Measurements from ENCODE around the gene CARD11.
A peak's percentile ranks its signal among the peaks of the same experiment; 100 is the strongest.

The CARD11 gene

DNA sequence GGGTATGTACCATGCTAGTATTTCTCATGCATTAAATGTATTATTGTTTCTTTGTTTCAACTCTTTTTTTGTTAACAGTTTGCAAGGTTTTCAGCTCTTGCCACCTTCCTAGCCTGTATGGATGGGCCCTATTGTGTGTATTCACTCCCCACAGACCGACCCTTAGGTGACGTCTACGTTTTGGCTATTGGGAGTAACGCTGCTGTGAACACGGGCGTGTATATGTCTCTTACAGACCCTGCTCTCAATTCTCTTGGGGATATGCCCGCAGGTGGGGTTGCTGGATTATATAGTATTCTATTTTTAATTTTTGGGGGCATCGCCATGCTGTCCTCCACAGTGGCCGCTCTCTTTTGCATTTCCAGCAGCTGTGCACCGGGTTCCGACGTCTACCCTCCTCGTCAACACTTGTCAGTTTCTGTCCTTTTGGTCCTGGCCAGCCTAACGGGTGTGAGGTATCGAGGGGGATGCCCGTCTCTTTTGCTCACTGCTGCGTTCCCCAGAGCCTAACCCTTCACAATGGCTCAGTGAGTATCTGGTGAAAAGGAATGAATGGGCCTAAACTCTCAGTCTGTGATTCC lies 135.5 kb downstream of the CARD11 start:
- no peaks in the 10 kb centered on the region for H3K9me3 Mint-ChIP-seq (ENCODE audit: low read depth)
- H3K27ac Mint-ChIP-seq = no peak overlapping the region
- H3K4me3 Mint-ChIP-seq = no peak overlapping the region
- H3K4me1 Mint-ChIP-seq (ENCODE audit: low read depth) = no peaks in the 10 kb centered on the region
- H3K27me3 Mint-ChIP-seq = no peaks in the 10 kb centered on the region
- H3K36me3 Mint-ChIP-seq = peaks cover 15% of the 10 kb centered on the region

DNA sequence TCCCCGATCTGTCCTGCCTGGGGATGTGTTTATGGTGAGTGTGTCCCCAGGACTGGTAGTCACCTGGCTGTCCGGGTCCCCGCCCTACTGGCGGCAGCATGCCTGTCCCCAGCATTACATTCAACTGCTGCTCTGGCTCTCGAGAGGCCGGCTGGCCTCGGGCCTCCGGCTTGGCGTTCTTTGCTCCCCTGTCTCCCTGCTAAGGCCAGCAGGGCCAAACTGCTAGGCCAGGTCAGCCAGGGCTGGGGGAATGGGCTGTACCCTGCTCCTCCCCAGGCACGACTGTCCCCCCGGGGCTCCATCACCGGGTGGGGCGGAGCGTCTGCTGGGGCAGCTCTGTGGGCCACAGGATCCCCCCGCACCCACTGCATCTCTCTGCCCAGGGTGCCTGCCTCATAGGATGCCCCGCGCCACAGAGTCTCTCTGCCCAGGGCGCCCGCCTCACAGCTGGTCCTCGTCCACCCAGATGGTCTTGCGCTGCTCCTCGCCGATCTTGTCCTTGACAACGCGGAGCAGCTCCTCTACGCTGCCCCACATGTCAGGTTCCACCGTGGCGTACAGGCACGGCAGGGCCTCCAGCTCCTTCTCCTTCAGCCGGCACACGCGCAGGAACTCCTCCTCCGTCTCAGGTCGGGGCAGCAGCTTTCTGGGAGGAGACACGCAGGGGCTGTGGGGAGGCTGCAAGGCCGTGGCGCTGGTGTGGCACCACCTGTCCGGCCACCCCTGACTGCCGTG lies 137.3 kb downstream of the CARD11 start:
- no peak overlapping the region for H3K27ac Mint-ChIP-seq
- no peaks in the 10 kb centered on the region for H3K4me1 Mint-ChIP-seq (ENCODE audit: low read depth)
- peaks cover 15% of the 10 kb centered on the region for H3K36me3 Mint-ChIP-seq
- no peak overlapping the region for H3K4me3 Mint-ChIP-seq
- H3K27me3 Mint-ChIP-seq = no peaks in the 10 kb centered on the region
- H3K9me3 Mint-ChIP-seq (ENCODE audit: low read depth) = no peaks in the 10 kb centered on the region

DNA sequence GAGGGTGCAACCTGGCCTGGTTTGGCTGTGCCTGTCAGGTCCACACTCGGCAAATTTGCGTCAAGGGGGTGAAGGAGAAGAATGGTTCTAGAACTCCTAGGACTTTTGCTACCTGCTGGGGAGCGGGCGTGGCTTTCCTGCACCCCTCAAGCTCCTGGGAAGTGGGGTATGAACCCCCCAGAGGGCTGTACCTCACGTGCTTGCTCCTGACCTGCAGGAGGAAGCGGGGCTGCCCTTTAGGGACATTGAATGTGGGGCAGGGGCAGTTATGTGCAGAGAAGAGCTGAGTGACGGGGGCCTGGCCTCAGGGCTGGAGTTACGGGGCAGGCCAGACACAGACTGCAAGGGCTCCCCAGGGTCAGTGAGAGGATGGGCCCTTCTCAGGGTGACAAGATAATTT lies 138.2 kb downstream of the CARD11 start:
- Mint-ChIP-seq H3K36me3 (peaks cover 17% of the 10 kb centered on the region), H3K27ac (no peak overlapping the region), H3K27me3 (no peaks in the 10 kb centered on the region)

DNA sequence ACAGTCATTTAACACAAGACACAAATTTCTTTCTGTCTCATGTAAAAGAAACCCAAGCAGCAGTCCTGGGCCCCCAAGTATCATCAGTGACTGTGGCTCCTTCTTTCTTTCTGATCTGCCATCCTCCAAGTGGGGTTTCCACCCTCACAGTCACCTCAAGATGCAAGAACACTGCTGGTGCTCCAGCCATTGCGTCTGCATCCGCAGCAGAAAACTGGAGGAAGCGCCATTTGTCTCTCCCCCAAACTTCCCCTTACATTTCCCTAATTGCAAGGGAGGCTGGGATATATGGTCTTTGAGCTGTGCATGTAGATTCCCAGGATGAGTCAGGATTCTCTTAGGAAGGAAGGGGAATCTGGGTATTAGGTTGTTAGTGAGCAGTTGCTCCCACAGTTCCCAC lies 138.6 kb downstream of the CARD11 start:
- Mint-ChIP-seq H3K27me3 (no peaks in the 10 kb centered on the region), H3K36me3 (peaks cover 17% of the 10 kb centered on the region), H3K4me1 (ENCODE audit: low read depth) (peaks cover 2% of the 10 kb centered on the region), H3K9me3 (ENCODE audit: low read depth) (no peaks in the 10 kb centered on the region), H3K4me3 (no peak overlapping the region), H3K27ac (no peak overlapping the region)

More for the DNA sequence above, 138.2 kb downstream of the CARD11 start:
- no peaks in the 10 kb centered on the region for H3K9me3 Mint-ChIP-seq (ENCODE audit: low read depth)
- H3K4me1 Mint-ChIP-seq (ENCODE audit: low read depth) = peaks cover 2% of the 10 kb centered on the region
- no peak overlapping the region for H3K4me3 Mint-ChIP-seq

DNA sequence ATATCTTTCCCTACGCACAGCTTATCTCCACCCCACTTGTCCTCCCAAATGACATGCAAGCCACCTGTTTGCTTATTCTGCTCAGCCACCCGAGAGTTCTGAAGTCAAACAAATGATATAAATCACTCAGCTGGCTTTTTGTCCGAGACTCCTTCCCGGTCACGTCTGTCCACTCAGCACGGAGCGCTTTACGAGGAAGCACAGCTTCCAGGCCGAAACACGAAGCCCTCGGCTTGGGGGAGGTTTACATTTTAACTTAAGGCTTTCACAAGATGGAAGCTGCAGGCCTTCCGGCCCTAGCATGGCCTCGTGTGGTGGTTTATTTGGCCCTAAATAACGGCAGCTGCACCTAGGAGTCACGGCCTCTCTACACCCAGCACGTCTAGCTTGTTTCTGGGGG lies 139.5 kb downstream of the CARD11 start:
- Mint-ChIP-seq H3K9me3 (ENCODE audit: low read depth) (no peaks in the 10 kb centered on the region), H3K27me3 (no peaks in the 10 kb centered on the region), H3K27ac (no peak overlapping the region), H3K4me1 (ENCODE audit: low read depth) (peaks cover 2% of the 10 kb centered on the region), H3K36me3 (peaks cover 17% of the 10 kb centered on the region), H3K4me3 (no peak overlapping the region)

DNA sequence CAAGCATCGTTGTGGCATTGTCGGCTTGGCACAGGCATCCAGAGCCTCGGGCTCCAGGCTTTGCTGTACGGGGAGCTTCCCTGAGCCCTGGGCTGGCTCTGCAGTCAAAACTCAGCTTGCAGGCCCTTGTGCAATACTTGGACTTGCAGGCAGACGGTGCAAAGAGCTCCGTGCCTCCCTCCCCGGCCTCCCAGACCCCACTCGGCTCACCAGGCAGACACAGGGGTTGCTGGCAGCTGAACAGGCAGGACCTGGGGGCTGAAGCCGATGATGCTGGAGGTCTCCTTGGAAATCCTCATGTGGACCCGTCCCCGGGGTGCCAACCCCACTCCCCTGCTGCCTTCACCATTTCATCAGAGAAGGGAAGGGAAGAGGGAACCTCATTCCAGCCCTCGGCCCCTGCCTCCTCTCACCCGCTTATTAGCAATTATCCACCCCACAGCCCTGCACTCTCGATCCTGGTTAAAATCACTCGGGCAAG lies 139.9 kb downstream of the CARD11 start:
- H3K27ac Mint-ChIP-seq = no peak overlapping the region
- peaks cover 17% of the 10 kb centered on the region for H3K36me3 Mint-ChIP-seq
- H3K4me1 Mint-ChIP-seq (ENCODE audit: low read depth) = peaks cover 2% of the 10 kb centered on the region
- no peak overlapping the region for H3K4me3 Mint-ChIP-seq
- H3K9me3 Mint-ChIP-seq (ENCODE audit: low read depth) = no peaks in the 10 kb centered on the region
- no peaks in the 10 kb centered on the region for H3K27me3 Mint-ChIP-seq

DNA sequence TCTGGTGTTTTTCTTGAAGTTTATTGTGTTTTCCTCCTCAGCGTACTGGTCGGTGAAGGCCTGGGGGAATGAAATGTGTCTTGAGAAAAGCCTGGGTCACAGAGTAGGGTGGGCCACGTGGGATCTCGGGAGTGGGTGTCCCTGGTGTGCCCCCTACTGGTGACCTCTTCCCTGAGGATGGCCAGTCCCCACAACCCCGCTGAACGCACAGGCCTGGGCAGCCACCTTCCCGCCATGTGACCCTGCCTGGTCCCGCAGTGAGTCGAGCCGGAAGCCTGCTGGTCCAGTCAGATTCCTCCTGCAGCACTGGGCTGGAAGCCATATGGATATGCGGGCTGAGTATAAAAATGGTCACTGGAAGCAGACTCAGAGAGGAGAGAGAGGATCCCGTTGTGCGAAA lies 146.6 kb downstream of the CARD11 start:
- no peaks in the 10 kb centered on the region for H3K9me3 Mint-ChIP-seq (ENCODE audit: low read depth)
- H3K36me3 Mint-ChIP-seq = peaks cover 2% of the 10 kb centered on the region
- no peak overlapping the region for H3K4me3 Mint-ChIP-seq
- no peak overlapping the region for H3K27ac Mint-ChIP-seq
- no peaks in the 10 kb centered on the region for H3K27me3 Mint-ChIP-seq
- H3K4me1 Mint-ChIP-seq (ENCODE audit: low read depth) = peaks cover 23% of the 10 kb centered on the region

DNA sequence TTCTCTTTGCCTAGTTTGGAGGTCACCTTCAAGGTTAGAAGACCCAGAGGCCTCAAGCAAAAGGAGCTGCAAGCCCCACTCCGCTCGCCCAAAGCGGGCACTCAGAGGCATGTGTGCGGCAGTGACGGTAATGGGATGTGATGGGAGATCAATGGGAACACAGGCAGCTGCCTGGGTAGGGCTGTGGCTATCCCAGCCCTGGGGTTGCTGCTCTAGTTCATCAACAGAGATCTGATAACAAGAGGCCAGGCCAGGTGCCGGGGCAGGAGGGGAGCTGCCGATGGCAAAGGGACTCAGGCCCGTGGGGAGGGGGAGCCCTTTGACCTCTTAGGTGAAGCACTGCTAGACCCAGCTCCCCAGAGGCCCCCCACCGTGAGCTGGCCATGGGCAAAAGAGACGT lies 147.5 kb downstream of the CARD11 start:
- Mint-ChIP-seq H3K36me3 (peaks cover under 1% of the 10 kb centered on the region), H3K9me3 (ENCODE audit: low read depth) (no peaks in the 10 kb centered on the region), H3K4me3 (no peak overlapping the region), H3K27me3 (no peaks in the 10 kb centered on the region), H3K4me1 (ENCODE audit: low read depth) (peaks cover 22% of the 10 kb centered on the region), H3K27ac (no peak overlapping the region)

DNA sequence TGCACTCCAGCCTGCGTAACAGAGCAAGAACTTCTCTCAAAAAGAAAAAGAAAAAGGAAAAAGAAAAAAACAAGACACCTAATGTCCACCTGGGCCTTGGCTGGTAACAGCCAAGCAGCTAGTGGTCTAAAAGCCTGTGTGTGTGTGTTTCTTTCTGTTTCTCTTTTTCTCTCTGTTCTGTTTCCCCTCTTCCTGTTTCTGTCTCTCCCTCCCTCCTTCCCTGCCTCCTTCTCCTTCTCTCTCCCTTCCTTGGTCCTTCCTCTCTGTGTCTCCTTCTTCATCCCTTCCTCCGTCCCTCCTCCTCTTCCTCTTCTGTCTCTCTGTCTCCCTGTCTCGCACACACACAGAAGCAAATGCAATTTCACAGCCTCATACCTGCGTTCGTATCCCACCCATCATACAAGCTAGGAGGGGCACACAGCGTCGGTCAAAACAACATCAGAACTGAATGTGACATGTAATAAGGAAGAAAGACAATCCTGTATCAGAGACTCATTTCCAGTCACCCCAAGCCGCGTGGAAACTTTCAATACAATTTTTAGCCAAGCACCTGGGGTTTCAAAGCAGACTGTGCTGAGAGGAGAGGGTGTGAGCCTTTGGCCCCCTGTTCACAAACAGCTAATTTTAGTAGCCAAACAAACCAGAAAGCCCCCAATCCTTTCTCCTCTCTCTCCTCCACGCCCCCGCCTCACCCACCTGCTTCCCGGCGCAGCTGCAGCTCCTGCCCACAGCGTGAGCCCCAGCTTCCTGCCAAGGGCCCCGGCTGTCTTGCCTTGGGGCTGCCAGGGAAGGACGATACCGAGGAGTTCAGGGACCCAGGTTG lies 149.3 kb downstream of the CARD11 start:
- Mint-ChIP-seq H3K27me3 (no peaks in the 10 kb centered on the region), H3K36me3 (no peaks in the 10 kb centered on the region), H3K27ac (peak overlapping the region; percentile 94), H3K9me3 (ENCODE audit: low read depth) (no peaks in the 10 kb centered on the region), H3K4me3 (peak overlapping the region; percentile 86), H3K4me1 (ENCODE audit: low read depth) (peaks cover 22% of the 10 kb centered on the region)

DNA sequence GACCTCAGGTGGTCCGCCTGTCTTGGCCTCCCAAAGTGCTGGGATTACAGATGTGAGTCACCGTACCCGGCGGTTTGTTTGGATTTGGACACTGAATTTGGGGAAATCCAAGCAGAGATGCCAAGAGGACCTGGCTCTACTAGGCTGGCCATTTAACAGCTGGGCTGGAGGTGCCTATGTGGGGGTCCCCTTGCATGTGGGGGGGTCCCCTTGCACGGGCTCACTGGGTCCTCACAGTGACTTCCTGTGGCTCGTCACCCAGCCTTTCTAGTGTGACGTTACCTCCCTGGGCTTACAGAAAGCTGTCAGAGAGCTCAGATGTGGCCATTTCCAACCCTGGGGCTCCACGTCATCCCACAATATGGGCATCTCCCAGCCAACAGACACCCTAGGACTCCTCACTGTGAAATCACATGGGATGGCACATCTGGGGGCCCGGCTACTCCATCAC lies 150.2 kb downstream of the CARD11 start:
- no peaks in the 10 kb centered on the region for H3K27me3 Mint-ChIP-seq
- no peaks in the 10 kb centered on the region for H3K9me3 Mint-ChIP-seq (ENCODE audit: low read depth)
- H3K4me3 Mint-ChIP-seq = peak overlapping the region; percentile 86
- H3K27ac Mint-ChIP-seq = peak overlapping the region; percentile 94
- H3K36me3 Mint-ChIP-seq = no peaks in the 10 kb centered on the region
- H3K4me1 Mint-ChIP-seq (ENCODE audit: low read depth) = peaks cover 22% of the 10 kb centered on the region

DNA sequence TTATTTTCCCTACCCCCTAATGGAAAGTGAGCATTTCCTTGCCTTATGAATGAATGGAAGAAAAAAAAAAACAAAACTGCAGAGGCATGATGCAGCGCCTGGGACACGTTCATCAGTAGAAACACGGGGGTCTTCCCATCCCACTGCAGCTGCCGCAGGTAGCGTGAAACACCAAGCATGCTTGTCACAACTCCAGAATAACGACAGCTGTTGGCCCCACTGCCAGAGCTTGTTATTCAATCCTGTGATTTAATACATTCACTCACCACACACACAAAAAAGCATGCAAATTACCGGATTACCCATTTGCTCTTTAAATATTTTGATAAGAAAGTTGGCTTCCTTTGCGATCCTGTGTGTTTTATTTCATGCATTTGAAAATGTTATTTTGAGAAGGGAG lies 151.1 kb downstream of the CARD11 start:
- H3K36me3 Mint-ChIP-seq = no peaks in the 10 kb centered on the region
- H3K4me3 Mint-ChIP-seq = no peak overlapping the region
- no peaks in the 10 kb centered on the region for H3K9me3 Mint-ChIP-seq (ENCODE audit: low read depth)
- H3K27ac Mint-ChIP-seq = peak overlapping the region; percentile 34
- peaks cover 22% of the 10 kb centered on the region for H3K4me1 Mint-ChIP-seq (ENCODE audit: low read depth)
- no peaks in the 10 kb centered on the region for H3K27me3 Mint-ChIP-seq

DNA sequence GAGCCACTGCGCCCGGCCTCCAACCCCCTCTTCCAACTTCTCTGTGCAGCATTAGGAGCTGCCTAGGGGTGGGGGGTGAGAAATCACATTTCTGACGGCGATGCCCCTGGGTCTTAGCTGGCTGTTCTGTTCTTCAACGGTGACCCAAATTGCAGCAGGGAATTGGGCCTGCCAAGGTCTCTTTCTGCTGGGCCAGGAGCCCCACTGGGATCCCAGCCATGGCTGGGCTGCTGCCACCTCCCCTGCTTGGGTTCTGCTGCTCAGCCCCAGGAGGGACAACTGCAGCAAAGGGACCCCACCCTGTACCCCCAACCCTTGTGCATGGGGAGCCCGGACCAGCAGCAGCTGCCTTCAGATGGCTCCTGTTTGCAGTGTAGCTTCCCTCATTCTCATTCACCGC lies 155.9 kb downstream of the CARD11 start:
- H3K4me3 Mint-ChIP-seq = no peak overlapping the region
- H3K9me3 Mint-ChIP-seq (ENCODE audit: low read depth) = no peaks in the 10 kb centered on the region
- H3K4me1 Mint-ChIP-seq (ENCODE audit: low read depth) = peaks cover 5% of the 10 kb centered on the region
- no peak overlapping the region for H3K27ac Mint-ChIP-seq
- no peaks in the 10 kb centered on the region for H3K27me3 Mint-ChIP-seq
- no peaks in the 10 kb centered on the region for H3K36me3 Mint-ChIP-seq

DNA sequence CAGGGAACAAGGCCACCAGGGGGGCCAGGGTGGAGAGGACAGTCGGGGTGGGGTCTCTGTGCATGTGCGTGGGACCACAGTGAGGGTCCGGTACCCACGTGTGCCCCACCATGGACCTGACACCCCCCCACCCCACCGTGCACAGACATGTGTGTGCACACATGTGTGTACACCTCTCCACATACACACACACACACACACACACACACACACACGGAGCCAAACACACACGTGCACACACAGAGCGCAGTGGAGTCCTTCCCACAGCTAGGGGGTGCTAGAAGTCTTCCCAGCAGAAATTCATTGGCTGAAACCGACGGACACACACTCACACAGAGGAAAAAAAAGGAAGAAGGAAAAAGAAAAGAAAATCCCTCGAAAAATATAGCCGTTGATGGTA lies 156.8 kb downstream of the CARD11 start:
- H3K27me3 Mint-ChIP-seq = no peaks in the 10 kb centered on the region
- H3K27ac Mint-ChIP-seq = no peak overlapping the region
- H3K4me3 Mint-ChIP-seq = no peak overlapping the region
- peaks cover 2% of the 10 kb centered on the region for H3K4me1 Mint-ChIP-seq (ENCODE audit: low read depth)
- H3K36me3 Mint-ChIP-seq = no peaks in the 10 kb centered on the region
- H3K9me3 Mint-ChIP-seq (ENCODE audit: low read depth) = no peaks in the 10 kb centered on the region

DNA sequence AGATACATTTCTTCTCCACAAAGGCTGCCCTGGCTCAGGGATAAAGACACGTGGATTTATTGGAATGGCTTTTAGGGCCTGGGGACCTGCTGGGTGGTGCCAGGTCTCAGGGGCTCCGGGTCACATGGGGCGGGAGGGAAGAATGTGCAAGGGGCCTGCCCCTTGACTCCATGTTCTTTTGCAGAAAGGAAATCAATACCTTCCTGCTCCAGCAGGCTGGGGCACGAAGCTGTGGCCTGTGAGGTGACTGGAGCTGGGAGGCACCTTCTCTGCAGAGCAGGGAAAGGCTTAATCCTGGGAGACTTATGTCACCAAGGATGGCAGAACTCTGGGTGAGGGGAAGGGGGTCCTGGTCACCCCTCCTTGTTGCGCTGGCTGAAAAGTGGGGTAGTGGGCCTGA lies 157.3 kb downstream of the CARD11 start:
- Mint-ChIP-seq H3K27me3 (no peaks in the 10 kb centered on the region), H3K4me1 (ENCODE audit: low read depth) (peaks cover 2% of the 10 kb centered on the region), H3K36me3 (no peaks in the 10 kb centered on the region), H3K4me3 (no peak overlapping the region), H3K27ac (no peak overlapping the region), H3K9me3 (ENCODE audit: low read depth) (no peaks in the 10 kb centered on the region)

DNA sequence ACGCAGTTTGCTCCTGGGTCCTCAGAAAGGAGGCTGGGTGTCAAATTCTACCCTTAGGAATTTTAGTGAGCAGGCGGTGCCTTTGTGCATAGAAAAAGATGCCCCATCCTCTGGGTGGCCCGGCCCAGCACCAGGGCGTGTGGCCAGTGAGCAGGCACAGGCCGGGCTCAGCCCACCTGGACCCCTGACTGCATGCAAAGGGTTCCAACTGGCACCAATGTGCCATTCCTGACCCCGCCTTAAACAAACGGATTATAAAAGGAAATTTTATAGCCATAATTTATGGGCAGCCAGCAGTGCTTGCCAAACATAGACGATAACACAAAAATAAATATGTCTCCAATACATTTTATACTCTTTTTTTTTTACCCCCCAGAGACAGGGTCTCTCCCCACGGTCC lies 159.5 kb downstream of the CARD11 start:
- Mint-ChIP-seq H3K4me1 (ENCODE audit: low read depth) (peaks cover 12% of the 10 kb centered on the region), H3K9me3 (ENCODE audit: low read depth) (no peaks in the 10 kb centered on the region), H3K4me3 (no peak overlapping the region), H3K27me3 (no peaks in the 10 kb centered on the region), H3K27ac (no peak overlapping the region), H3K36me3 (no peaks in the 10 kb centered on the region)
